ENCODE measurements around the gene ZNF169.
"Not testable (repeated sequence)": the region's sequence is repeated elsewhere in the genome, so short reads cannot be mapped to it uniquely, and the experiment has no call there.

- TF ChIP-seq CTCF, EP300, POLR2A (IDR thresholded peaks at IDR 0.05): not testable (repeated sequence)
Measured at GRCh38 chr9:94317949-94318657, 59.0 kb downstream of the ZNF169 start.

Measured in tibial nerve (tissue), 4 donors.